OCI-LY1 (cell line): ENCODE results near the gene AJUBA.
A peak's percentile ranks its signal among the peaks of the same experiment; 100 is the strongest.

Source experiments
- H2AFZ ChIP-seq: fragments of 200-600 bp; sonication (generic), shearing (Covaris generic); 2 replicates; pipeline ENCODE4 v1.6.0; 2014; ENCODE audit warnings: antibody characterized with exemption, mild to moderate bottlenecking, low read length
- H3F3A ChIP-seq: fragments of 200-600 bp; sonication (generic), shearing (Covaris generic); 2 replicates; pipeline ENCODE4 v1.6.0; 2014; ENCODE audit warnings: mild to moderate bottlenecking, antibody characterized with exemption, low read length, moderate library complexity; ENCODE audit not compliant: insufficient read depth
- H3K27ac ChIP-seq: fragments of 200-600 bp; sonication (generic); 2 replicates; pipeline ENCODE4 v1.5.1; 2014; ENCODE audit warnings: low read length, mixed run types, mild to moderate bottlenecking, low read depth; ENCODE audit not compliant: poor library complexity, severe bottlenecking
- H3K27me3 ChIP-seq: fragments of 200-600 bp; sonication (generic); 2 replicates; pipeline ENCODE4 v1.6.0; 2014; ENCODE audit warnings: antibody characterized with exemption, mild to moderate bottlenecking, low read length, moderate library complexity; ENCODE audit not compliant: insufficient read depth
- H3K36me3 ChIP-seq: fragments of 200-600 bp; sonication (generic); 2 replicates; pipeline ENCODE4 v1.6.1; 2014; ENCODE audit warnings: mild to moderate bottlenecking, antibody characterized with exemption, low read length, moderate library complexity, mixed read lengths; ENCODE audit not compliant: insufficient read depth
- H3K4me1 ChIP-seq: fragments of 200-600 bp; sonication (generic); 2 replicates; pipeline ENCODE4 v1.5.1; 2014; ENCODE audit warnings: mild to moderate bottlenecking, low read length, moderate library complexity; ENCODE audit not compliant: insufficient read depth, severe bottlenecking
- H3K4me2 ChIP-seq: fragments of 200-600 bp; sonication (generic), shearing (Covaris generic); 2 replicates; pipeline ENCODE4 v1.6.1; 2014; ENCODE audit warnings: low read length
- H3K4me3 ChIP-seq: fragments of 200-600 bp; sonication (generic); 2 replicates; pipeline ENCODE4 v1.5.1; 2014; ENCODE audit warnings: low read length, low read depth, mild to moderate bottlenecking, mixed read lengths; ENCODE audit not compliant: poor library complexity, severe bottlenecking
- H3K79me2 ChIP-seq: fragments of 200-600 bp; shearing (Covaris generic); 2 replicates; pipeline ENCODE4 v1.6.1; 2016; ENCODE audit warnings: mixed run types, low read length, mixed read lengths; ENCODE audit not compliant: insufficient read depth
- H3K9ac ChIP-seq: fragments of 200-600 bp; sonication (generic), shearing (Covaris generic); 2 replicates; pipeline ENCODE4 v1.6.1; 2014; ENCODE audit warnings: mild to moderate bottlenecking, low read length, mixed read lengths
- H3K9me2 ChIP-seq: fragments of 200-600 bp; sonication (generic), shearing (Covaris generic); 2 replicates; pipeline ENCODE4 v1.6.1; 2014; ENCODE audit warnings: low read depth, mild to moderate bottlenecking, low read length, mixed read lengths
- H3K9me3 ChIP-seq: fragments of 200-600 bp; shearing (Covaris generic); 2 replicates; pipeline ENCODE4 v1.6.1; 2014; ENCODE audit warnings: low read length, mixed read lengths
- H4K20me1 ChIP-seq: fragments of 200-600 bp; sonication (generic), shearing (Covaris generic); 2 replicates; pipeline ENCODE4 v1.6.0; 2016; ENCODE audit warnings: mild to moderate bottlenecking, low read length; ENCODE audit not compliant: insufficient read depth
- EZH2 ChIP-seq: fragments of 200-600 bp; sonication (generic), shearing (Covaris generic); IDR thresholded peaks from 2 replicates; pipeline ENCODE4 v1.8.0; 2017; ENCODE audit warnings: borderline replicate concordance, mixed run types, mild to moderate bottlenecking, antibody characterized with exemption, low read length, moderate library complexity, mixed read lengths
- TF ChIP-seq, protein P1 (sequence below): fragments of 200-600 bp; sonication (generic), shearing (Covaris generic); IDR thresholded peaks from 2 replicates; pipeline ENCODE4 v1.5.1; 2017; ENCODE audit warnings: mild to moderate bottlenecking, antibody characterized with exemption, low read length, moderate library complexity, mixed read lengths

The AJUBA gene

DNA sequence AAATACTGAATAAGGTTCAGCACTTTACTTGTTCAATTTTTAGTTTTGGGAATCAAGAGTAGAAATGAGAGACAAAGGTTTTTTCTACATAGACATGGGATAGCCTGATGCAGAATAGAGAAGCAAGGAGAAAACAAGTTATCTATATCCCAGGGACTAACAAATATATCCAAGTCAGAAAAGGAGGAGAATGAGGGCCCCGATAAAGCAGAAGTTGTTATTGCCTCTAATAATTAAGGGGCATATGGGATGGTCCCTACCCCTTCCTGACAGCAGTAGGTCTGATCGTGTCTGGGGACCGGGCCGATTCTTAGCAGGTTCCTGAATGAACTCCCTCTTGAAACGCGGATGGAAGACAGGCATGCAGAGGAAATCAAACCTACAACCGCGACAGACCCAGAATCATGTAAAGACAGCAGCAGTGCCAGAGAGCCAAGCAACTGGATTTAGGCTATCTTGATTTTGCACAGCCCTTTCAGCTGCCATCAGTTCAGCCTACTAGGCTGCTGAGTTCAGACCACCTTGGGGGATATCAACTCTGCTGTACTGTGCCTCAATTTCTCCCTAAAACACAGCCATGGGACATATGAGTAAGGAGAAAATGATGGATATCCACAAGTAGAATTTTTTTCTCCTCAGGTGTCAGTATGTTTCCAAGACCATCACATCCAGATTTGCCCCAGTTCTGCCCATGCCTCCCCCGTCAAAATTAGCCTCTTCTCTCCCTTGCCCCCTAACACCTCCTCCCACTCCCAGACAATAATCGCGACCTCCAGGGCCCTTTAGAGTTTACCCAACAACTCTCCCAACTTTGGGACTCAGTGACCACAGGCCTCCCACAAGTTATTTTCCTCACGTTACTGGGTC lies 53.9 kb downstream of the AJUBA start:
- TF ChIP-seq, protein P1, sequence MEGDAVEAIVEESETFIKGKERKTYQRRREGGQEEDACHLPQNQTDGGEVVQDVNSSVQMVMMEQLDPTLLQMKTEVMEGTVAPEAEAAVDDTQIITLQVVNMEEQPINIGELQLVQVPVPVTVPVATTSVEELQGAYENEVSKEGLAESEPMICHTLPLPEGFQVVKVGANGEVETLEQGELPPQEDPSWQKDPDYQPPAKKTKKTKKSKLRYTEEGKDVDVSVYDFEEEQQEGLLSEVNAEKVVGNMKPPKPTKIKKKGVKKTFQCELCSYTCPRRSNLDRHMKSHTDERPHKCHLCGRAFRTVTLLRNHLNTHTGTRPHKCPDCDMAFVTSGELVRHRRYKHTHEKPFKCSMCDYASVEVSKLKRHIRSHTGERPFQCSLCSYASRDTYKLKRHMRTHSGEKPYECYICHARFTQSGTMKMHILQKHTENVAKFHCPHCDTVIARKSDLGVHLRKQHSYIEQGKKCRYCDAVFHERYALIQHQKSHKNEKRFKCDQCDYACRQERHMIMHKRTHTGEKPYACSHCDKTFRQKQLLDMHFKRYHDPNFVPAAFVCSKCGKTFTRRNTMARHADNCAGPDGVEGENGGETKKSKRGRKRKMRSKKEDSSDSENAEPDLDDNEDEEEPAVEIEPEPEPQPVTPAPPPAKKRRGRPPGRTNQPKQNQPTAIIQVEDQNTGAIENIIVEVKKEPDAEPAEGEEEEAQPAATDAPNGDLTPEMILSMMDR: no peak
- no peak for TF ChIP-seq EZH2
- Histone ChIP-seq H3K27ac (peak overlapping the region; percentile 59), H3K4me2 (peak overlapping the region; percentile 91), H3K4me3 (peak overlapping the region; percentile 97), H2AFZ (no peak overlapping the region), H3K9ac (peak overlapping the region; percentile 96), H4K20me1 (no peaks in the 10 kb centered on the region), H3K27me3 (no peaks in the 10 kb centered on the region), H3K9me3 (no peaks in the 10 kb centered on the region), H3K79me2 (peaks cover 12% of the 10 kb centered on the region), H3K9me2 (no peaks in the 10 kb centered on the region), H3K4me1 (peaks cover 36% of the 10 kb centered on the region), H3K36me3 (peaks cover 37% of the 10 kb centered on the region), H3F3A (no peaks in the 10 kb centered on the region)

DNA sequence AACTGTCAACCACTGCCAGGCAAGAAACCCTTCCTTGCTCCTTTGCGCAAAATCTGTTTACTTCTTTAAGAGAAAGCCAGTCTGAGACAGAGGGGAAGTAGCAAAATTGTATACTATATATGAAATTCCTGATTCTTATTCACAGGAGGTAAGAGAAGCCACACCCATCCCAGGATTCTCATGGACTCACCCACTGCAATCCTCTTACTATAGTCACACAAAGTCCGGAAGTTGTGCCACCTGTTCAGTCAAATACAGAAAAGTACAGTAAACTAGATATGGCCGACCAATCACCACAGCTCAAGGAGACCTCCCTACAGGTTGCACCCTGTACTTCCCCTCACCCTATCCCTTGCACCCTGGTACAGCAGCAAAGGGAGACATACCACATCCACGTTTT lies 56.0 kb downstream of the AJUBA start:
- Histone ChIP-seq H3F3A (no peaks in the 10 kb centered on the region), H3K4me1 (peaks cover 36% of the 10 kb centered on the region), H3K79me2 (peaks cover 12% of the 10 kb centered on the region), H3K9ac (no peak overlapping the region; the same call in 1 of the 2 replicates), H4K20me1 (no peaks in the 10 kb centered on the region), H3K9me3 (no peaks in the 10 kb centered on the region), H3K27me3 (no peaks in the 10 kb centered on the region), H3K4me3 (peak overlapping the region; percentile 97), H2AFZ (no peak overlapping the region), H3K9me2 (no peaks in the 10 kb centered on the region), H3K4me2 (peak overlapping the region; percentile 91; the same call in 1 of the 2 replicates), H3K36me3 (peaks cover 55% of the 10 kb centered on the region), H3K27ac (peak overlapping the region; percentile 38)
- no peak for TF ChIP-seq EZH2
- TF ChIP-seq, protein P1: no peak

DNA sequence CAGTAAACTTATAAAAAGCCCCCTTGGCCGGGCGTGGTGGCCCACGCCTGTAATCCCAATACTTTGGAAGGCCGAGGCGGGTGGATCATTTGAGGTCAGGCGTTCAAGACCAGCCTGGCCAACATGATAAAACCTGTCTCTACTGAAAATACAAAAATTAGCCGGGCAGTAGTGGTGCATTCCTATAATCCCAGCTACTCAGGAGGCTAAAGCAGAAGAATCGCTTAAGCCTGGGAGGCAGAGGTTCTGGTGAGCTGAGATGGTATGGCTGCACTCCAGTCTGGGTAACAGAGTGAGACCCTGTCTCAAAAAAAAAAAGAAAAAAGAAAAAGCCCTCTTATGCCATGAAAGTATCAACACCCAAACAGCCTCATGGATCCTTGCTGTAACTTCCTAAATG lies 56.8 kb downstream of the AJUBA start:
- H3K4me1 ChIP-seq: peaks cover 36% of the 10 kb centered on the region
- H3K79me2 ChIP-seq: peaks cover 12% of the 10 kb centered on the region
- no peaks in the 10 kb centered on the region for H3K27me3 ChIP-seq
- H3K4me2 ChIP-seq: no peak overlapping the region
- no peaks in the 10 kb centered on the region for H4K20me1 ChIP-seq
- H3K36me3 ChIP-seq: peaks cover 63% of the 10 kb centered on the region
- no peaks in the 10 kb centered on the region for H3K9me3 ChIP-seq
- TF ChIP-seq, protein P1: no peak
- TF ChIP-seq EZH2: no peak
- no peak overlapping the region for H2AFZ ChIP-seq
- no peaks in the 10 kb centered on the region for H3K9me2 ChIP-seq
- no peak overlapping the region for H3K4me3 ChIP-seq
- no peaks in the 10 kb centered on the region for H3F3A ChIP-seq
- no peak overlapping the region for H3K9ac ChIP-seq
- no peak overlapping the region for H3K27ac ChIP-seq
